Brain pericyte (primary cell): ENCODE data around the gene COA5.
"Not testable (repeated sequence)": the region's sequence is repeated elsewhere in the genome, so short reads cannot be mapped to it uniquely, and the experiment has no call there.

ENCODE experiments used
- DNase-seq: peaks from one replicate; pipeline ENCODE4 v3.0.0-alpha.2; 2012; ENCODE audit warnings: low read depth, low spot score

Gene COA5

GRCh38 chr2:98606431-98606830 is 1.9 kb downstream of the COA5 start:
- DNase-seq = no peak

DNA sequence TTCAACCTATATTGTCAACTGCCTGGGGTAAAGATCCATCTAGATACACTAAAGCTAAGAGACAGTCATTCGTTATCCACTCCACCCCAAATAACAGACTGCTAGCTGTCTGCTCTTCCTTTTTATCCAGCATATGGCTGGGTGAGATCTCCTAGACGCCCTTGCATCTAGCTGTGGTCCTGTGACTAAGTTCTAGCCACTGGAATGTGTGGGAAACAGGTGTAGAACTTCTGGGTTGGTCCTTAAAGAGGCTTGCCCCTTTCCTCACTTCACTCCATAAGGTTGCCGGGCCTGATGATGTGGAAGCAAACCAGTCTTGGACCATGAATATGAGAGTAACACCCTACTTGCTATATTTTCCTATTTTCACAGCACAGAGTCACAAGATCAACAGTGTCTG is 3.2 kb downstream of the COA5 start:
- DNase-seq = no peak

DNA sequence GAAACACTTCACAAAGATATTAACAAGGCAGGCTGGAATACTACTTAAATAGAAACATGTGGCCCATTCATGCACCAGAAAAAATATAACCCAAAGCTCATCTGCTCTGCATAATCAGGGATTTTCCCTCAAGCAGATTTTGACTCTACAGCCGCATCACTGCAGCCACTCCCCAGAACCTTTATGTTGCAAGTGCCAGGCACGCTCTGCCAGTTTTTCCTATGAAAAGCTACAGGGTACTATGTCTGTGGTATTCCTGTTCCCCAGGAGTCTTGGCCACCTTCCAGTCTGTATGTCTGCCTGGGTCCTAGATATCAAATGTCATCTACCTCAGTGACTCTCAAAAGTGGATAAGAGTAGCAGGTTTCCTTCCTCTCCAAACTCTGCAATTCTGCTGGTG is 3.8 kb downstream of the COA5 start:
- DNase-seq = no peak

GRCh38 chr2:98601532-98602132 is 6.7 kb downstream of the COA5 start:
- no peak for DNase-seq

DNA sequence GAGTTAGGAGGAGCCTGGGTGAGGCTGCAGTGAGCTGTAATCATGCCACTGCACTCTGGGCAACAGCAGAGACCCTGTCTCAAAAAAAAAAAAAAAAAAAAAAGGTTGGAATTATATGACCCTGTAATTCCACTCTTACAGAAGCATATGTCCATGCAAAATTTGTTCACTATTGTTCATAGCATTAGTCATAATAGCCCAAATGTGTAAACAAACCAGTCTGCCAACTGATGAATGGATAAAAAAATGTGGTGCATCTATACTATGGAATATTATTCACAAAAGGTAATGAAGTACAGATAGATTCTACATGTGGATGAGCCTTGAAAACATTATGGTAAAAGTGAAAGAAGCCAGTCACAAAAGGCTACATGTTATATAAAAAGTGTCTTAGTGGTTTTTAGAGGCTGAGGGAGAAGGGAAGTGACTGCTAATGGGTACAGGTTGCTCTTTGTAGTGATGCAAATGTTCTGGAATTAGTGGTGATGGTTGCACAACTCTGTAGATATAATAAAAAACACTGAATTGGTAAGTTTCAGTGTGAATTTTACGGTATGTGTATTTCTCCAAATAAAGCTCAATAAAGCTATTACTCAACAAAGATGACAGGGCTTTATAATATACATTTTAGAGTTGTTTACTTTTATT is 9.4 kb downstream of the COA5 start:
- no peak for DNase-seq

GRCh38 chr2:98594665-98595064 is 13.6 kb downstream of the COA5 start:
- not testable (repeated sequence) for DNase-seq

GRCh38 chr2:98592565-98592964 is 15.7 kb downstream of the COA5 start:
- no peak for DNase-seq

DNA sequence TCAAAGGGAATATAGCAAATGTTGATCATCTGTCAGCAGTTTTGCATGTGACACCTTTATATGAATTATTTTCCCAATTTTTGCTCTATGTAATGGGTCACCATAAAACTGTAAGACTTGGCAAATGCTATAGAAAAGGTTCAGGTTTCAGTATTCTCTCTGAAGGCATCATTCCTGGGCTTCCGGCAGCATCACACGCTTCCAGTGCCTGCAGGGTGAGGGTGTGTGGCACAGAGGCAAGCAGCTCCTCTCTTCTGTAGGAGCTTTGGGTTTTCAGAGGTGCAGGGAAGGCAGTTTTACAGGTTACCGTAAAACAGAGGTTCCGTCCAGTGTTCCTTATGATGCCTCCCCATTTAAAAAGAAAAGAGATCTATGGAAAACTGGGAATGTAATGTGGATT is 18.8 kb downstream of the COA5 start:
- no peak for DNase-seq

DNA sequence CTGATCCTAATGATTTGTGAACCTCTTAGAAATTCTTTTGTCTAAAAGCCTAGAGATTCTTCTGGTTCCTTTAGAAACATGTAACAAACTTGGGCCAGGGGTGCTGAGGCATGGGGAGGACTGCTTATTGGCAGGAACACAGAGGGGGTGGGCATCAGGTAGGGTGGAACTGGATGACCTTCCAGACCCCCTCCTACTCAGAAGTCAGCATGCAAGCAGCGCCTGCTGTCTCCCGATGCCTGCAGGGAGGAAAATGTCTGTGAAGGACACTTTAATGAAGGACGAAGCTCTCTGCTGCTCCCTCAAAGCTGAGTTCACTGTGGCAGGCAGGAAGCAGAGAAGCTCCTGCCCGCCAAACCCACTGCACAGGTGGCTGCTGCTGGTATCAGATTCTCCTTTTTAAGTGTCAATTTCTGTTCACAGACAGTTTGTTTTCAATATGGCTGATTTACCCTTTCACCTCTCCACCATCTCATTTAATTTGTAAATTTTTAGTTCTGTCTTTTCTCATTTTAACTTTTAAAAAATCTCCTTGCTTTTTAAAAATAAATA is 19.4 kb downstream of the COA5 start:
- no peak for DNase-seq

DNA sequence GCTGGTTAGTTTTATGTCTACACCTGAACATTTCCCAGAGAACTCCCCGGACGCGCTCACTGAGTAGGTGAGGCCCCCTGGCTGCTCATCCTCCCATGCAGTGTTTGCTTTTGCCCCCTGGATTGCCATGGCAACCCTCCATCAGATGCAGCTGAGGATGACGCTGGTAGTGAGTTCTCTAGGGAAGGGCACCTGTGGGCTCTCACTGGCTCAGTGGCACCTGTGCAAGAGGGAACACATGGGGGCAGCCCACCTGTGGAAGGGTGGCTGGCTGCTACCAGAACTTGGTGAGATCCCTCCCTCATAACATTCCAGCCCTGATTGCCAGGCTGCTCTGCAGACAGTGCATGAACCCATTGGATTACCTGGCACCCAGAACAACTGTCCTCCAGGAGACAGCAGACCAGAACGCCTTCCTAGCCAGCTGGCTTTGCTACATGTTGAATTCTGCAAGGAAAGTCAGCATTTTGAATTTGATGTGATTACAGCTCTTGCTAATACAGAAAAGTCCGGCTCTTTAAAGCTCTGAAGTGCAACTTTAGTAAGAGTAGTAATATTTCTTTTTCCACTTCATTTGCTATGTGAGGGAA is 21.7 kb downstream of the COA5 start:
- DNase-seq = no peak

- DNase-seq = no peak
Measured at GRCh38 chr2:98585386-98585785, 22.9 kb downstream of the COA5 start.

DNA sequence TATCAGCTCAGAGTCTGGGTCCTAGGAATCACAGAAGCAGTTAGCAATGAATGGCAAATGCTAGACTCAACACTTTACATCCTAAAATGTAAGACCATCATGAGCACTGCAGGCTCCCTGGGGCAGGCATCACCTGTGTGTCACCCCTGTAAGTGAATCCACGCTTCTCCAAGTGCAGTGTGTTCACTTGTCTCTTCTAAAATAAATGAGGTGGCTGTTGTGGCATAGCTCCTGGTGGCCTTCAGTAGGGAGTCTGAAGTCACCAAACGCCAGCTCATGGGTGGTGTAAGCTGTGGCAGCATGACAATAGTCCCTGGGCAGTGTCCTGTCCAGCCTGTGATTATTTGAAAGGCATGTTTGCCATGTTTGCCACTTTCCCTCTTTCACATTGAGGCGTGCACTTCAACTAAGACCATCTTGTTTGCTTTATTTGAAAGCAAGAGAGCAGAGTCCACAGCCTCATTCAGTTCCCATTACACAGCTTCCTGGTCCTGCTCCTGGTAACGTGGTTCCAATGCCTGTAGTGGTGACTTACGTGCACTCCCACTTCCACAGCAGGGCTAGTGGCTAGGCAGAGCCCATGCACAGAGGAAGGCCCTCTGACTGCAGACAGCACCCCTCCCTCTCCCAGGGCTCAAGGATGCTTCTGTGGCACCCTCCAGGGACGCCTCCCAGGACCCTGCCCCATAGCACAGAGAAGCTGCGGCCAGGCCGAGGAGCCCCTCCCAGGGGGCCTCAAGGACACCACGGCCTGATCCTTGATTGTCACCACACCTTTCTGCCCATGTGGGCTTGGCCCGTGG is 24.3 kb downstream of the COA5 start:
- DNase-seq = no peak

- DNase-seq = no peak
Measured at GRCh38 chr2:98583276-98583675, 25.0 kb downstream of the COA5 start.

- no peak for DNase-seq
Measured at GRCh38 chr2:98582523-98582922, 25.8 kb downstream of the COA5 start.

DNA sequence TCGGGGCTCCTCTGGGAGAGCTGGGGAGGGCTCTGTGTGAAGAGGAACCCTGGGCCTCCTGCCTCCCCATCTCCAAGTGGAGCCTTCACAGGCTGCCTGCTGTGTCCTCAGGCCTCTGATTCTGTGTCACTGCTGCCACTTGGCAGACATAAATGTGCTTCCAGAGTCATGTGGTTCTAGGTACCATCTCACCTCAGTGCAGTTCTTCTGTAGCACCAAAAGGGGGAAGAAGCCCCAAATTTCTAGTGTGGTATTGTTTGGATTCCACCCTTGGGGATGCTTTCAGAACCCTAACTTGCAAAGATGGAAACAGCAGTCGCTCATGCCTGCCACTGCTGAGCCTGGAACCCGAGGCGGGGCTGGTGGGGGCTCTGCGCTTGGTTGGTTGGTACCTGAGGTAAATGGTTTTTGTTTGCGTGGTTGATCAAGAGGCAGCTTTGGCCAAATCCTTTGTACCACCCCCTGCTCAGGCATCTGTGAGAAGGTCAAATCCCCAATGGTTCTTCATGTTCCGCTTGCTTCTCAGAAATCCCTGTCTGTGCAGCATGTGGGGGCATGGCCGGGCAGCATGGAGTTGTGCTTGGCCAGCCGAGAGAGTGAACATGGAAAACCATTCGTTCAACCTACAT is 27.5 kb downstream of the COA5 start:
- DNase-seq = no peak

GRCh38 chr2:98579926-98580325 is 28.4 kb downstream of the COA5 start:
- no peak for DNase-seq

- DNase-seq = no peak
Measured at GRCh38 chr2:98578231-98578630, 30.1 kb downstream of the COA5 start.

DNA sequence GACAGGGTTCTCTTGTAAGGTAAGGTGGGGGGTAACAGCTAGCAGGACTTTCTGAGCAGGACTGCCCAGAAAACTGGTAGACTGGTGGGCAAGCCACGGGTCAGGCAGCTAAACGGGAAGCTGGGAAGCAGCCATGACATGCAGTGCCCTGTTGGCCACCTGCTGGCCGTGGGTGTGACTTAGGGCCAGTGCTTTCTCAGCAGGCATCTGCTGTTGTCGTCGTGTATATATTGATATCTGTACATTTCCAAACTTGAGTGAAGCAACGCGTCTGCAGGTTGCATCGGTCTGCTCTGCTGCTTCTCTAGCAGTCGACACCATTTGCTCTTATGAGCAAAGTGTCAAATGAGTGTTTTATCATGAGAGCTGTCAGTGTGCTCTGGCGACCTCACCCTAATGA is 31.0 kb downstream of the COA5 start:
- no peak for DNase-seq

- DNase-seq = no peak
Measured at GRCh38 chr2:98576666-98577312, 31.5 kb downstream of the COA5 start.

DNA sequence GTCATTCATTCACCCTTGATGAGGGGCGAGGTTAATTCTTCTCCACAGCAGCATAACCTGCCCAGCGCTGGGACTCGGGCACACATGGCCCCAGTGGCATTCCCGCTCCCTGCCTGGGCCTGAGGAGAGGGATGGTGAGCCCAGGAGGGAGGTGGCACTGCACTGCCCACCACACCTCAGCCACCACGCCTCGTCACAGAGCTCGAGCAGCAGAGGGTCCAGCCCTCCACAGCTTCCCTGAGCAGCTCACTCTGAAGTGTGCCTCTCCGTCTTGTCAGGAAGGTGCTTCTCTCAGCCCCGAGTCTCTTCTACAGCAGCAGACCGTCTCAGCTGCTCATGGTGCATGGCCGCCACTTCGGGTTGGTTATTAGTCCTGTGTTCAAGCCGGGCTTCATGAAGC is 34.9 kb downstream of the COA5 start:
- no peak for DNase-seq

- DNase-seq = no peak
Measured at GRCh38 chr2:98572676-98573075, 35.6 kb downstream of the COA5 start.
